ENCODE data around the gene PRDM16.

PRDM16 gene

DNA sequence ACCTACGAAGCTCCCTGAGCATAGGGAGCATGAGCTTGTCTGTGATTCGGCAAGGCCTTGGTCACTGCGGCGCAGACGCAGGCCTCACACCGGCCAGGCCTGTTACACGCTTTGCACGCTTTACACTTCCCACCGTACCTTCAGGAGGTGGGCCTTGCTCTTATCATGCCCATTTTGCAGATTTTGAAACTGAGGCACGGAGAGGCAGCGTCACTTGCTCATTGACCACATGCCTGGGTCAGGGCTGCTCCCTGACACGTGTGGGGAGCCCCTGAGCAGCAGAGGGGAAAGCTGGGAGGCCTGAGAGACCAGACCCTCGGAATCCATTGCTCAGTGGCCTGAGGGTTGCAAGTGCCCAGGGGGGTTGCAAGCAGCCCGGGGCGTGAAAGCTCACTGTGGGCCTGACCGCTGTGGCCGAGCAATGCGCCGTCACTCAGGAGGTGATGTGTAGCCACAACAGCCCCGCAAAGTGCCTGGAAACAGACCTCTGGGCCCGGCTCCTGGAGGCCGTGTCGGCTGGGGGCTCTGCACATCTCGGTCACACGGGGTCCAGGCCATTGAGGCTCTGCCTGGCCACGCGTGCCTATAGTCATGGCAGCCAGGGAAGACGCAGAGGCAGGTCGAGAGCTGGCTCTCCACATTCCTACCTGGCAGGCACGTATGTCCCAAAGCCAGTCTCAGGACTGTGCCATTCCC lies 392.4 kb downstream of the PRDM16 start:
- DNase-seq, result no peak

DNA sequence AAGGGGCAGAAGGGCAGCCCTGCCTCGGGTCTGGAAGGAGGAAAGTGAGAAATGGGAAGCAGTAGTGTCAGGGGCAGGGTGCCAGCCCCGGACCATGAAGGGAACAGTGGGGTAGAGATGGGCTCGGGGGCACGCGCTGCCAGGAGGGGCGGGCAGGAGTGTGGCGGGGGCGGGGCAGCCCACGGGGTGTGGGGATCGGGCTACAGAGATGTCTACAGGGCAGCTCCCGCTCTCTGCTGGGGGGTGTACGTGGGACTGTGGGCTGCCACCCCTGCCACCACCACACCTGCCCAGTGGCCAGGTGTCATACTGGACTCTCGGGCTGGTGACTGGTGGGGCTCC lies 392.9 kb downstream of the PRDM16 start:
- no peak for DNase-seq

DNA sequence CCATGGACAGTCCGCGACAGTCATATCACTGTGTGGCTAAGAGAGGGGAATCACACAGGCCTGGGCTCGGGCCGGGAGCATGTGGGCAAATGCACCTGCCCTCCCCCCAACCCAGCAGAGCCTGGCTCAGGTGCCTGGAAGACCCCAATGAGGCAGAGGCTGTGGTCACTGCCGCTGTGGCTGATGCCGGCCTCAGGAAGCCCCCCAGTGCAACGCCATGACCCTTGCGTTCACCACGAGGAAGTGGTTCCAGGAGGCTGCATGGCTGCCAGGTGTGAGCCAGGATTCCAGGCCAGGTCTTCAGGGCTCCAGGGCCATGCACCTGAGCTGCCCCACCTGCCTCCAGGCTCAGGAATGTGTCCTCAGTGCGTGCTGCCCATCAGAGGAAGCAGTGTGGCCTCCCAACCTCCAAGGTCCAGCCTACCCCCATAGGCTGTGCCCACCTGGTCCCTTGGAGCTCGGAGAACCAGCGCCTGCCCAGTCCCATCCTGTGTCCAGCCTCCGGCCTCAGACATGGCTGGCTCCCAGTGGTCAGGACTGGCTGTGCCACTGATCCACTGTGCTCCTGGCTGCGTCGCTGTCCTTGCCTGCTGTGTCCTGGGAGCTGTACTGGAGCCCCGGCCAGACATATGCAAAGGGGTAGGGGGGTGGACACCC lies 393.5 kb downstream of the PRDM16 start:
- no peak for DNase-seq

DNA sequence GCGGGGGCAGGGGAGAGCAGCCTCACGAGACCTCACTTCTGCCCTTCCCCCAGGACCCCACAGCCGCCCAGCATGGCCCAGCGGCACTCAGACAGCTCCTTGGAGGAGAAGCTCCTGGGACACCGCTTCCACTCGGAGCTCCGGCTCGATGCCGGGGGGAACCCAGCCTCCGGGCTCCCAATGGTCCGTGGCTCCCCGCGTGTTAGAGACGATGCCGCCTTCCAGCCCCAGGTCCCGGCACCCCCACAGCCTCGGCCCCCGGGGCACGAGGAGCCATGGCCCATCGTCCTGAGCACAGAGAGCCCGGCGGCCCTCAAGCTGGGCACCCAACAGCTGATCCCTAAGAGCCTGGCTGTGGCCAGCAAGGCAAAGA lies 394.0 kb downstream of the PRDM16 start:
- no peak for DNase-seq

DNA sequence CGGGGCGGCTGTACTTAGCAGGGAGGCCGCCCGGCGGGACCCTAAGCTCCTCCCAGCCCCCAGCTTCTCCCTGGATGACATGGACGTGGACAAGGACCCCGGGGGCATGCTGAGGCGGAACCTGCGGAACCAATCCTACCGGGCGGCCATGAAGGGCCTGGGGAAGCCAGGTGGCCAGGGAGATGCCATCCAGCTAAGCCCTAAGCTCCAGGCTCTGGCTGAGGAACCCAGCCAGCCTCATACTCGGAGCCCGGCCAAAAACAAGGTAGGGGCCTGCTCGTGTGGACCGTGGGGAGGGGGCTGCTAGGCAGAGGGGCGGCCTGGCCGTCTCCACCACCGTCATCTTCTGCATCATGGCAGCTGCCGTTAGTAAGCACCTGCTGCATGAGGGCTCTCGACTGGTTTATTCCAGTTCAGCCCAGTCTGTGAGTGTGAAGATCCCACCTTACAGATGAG lies 394.4 kb downstream of the PRDM16 start:
- no peak for DNase-seq

DNA sequence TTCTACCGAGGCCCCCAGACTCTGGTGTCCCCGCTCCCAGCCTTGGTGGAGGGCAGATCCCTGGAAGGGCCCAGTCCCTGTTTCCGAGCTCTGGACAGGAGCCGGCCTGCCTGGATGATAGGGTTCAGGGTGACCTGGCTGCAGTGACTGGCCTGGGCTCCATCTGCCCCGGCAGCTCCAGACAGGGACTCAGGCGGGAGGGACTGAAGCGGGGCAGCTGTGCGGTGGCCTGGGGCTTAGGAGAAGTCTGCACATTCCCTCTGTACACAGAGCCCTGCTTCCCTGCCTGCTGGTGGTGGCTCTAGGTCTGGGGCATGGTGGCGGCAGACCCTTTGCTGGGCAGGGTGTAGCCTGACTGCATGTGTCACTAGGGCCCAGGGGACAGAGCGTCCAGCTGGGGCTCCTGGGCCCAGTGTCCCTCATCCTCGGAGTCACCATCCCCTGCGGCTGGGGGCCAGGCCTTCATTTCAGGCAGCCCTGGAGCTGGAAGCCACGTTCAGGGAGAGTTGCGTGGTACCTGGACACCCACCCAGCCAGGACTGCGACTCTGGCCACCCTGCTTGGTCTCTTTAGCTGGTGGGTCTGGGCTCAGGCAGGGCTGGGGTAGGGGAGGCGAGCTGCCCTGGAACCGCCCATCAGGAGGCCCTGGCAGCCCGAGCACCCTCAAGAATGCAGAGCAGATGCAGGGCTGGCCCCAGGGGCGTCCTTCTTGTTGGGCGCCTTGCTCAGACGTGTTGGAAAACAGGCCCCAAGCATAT lies 395.1 kb downstream of the PRDM16 start:
- DNase-seq, result no peak

DNA sequence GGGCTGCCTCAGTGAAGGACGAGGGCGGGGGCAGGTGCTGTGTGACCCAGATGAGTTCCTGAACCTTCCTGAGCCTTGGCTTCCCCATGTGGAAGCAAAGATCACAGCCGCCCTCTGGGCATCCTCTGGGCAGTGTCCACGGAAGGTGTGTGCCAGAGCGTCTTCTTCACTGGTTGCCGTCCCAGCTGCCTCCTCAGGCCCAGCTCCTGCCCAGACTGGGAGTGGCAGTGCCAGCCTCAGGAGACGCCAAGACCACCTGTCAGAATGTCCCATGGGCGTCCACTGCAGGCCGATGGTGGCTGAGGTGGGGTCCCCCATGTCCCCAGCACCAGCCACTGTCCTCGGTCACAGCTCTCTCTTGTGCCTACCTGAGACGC lies 395.6 kb downstream of the PRDM16 start:
- DNase-seq, result no peak

DNA sequence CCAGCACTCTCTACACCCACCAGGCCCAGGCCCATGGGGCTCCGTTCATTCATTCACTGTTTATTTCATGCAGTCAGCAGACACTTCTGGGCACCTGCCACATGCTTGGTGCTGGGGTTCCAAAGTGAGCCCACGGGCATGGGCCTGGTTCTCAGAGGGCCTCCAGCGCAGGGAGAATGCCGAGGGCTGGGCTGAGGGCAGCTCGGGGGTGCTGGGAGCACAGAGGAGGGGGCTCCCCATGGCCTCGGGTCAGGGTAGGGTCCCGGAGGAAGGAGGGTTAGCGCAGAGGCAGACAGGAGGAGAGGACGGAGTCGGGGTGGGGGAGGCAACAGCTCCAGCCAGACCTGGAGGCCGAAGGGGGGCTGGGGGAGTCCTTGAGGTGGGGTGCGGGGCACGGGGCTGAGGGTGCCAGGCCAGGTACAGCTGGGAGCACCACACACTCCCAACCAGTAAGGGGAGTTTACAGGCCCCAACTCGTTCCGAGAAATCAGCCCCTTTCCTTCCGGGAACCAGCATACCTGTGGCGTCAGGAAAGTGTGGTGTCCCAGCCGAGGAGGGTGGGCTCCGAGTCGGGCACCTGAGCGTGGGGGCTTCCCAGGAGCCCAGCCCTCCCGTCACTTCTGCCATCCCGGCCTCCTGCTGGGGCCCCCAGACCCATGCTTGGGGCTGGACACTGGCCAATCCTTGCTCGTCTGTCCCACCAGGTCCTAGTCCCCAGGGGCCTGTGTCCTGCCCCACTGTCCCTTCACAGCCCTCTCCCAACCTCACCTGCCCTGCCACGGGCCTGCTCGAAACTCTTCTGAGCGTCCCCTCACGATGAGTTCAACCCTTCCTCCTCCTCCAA lies 396.3 kb downstream of the PRDM16 start:
- no peak for DNase-seq

DNA sequence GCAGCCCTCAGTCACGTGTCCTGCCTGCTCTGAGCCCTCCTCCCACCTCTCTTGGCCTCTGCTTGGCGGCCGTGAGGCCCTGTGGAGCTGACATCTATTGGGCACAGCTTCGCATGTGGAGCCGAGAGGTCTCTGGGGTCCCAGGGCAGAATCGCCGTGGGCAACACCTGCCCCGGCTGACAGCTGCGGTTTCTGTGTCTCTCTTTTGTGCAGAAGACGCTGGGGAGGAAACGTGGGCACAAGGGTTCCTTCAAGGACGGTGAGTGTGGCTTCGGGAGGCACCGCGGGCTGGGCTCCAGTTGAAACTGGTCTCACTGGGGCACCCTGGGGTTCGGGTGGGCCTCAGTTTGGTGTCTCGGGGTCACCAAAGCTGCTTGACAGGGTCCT lies 396.9 kb downstream of the PRDM16 start:
- no peak for DNase-seq

DNA sequence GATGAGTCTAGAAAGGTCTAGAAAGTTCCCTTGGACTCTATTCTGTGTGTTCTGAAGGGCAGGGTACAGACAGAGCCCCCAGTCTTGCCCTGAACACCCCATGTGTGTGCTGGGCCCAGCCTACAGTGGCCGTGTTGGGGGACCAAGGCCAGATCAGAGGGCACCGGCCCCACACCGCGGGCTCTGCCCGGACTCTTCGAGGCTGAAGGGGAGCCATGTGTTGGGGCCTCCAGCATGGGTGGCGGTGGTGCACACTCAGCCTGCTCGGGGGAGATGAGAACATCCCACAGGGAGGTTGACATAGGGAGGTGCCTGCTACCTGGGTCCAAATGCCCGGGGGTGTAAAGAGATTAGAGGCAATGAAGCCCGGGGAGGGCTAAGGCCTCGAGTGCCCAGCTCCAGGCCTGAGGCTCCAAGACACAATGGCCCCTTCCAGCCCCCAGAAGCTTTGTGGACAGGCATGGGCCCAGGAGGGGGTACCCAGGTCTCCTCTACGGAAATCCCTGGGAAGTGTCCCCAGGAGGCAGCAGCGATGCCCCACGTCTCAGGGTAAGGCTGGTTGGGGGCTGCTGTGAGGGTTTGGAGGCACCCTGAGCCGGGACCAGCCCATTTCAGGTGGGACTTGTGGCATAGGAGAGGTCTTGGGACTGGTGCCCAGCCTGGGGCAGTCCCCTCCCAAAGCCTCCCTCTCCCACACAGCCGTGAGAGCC lies 397.5 kb downstream of the PRDM16 start:
- DNase-seq, result no peak

DNA sequence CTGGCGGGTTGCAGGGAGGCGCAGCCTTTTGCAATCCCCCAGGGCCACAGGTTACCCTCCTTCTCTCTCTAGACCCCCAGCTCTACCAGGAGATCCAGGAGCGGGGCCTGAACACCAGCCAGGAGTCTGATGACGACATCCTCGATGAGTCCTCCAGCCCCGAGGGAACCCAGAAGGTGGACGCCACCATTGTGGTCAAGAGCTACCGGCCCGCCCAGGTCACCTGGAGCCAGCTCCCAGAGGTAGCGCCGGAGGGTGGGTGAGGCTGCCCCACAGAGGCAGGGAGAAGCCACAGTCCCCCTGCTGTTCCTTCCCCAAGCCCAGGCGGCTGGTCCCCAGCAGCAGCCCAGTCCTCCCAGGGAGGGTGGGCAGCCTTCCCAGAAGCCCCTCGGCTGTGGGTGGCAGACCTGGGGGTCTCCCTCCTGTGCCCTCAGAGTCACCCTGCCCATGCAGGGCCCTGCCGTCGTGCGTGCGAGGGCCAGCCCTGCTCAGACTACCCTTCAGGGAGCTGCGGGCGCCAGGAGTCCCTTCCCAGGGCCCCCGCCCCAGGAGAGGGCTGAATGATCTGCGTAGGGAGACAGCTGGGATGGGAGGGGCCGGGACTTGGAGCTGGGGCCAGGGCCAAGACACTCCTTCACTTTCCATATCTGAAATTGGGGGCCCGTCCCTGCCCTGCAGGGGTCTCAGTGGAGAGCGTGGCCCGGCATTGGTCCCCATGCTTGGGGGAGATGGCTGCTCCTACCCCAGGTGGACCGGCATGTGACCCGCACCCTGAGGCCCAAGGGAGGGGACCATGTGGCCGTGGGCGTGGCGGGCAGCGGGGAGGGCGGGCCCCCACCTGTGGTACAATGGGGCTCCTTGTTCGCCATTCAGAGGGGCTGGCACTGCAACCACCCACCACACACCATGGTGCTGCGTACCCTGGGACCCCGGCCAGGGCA lies 398.4 kb downstream of the PRDM16 start:
- DNase-seq, result no peak

DNA sequence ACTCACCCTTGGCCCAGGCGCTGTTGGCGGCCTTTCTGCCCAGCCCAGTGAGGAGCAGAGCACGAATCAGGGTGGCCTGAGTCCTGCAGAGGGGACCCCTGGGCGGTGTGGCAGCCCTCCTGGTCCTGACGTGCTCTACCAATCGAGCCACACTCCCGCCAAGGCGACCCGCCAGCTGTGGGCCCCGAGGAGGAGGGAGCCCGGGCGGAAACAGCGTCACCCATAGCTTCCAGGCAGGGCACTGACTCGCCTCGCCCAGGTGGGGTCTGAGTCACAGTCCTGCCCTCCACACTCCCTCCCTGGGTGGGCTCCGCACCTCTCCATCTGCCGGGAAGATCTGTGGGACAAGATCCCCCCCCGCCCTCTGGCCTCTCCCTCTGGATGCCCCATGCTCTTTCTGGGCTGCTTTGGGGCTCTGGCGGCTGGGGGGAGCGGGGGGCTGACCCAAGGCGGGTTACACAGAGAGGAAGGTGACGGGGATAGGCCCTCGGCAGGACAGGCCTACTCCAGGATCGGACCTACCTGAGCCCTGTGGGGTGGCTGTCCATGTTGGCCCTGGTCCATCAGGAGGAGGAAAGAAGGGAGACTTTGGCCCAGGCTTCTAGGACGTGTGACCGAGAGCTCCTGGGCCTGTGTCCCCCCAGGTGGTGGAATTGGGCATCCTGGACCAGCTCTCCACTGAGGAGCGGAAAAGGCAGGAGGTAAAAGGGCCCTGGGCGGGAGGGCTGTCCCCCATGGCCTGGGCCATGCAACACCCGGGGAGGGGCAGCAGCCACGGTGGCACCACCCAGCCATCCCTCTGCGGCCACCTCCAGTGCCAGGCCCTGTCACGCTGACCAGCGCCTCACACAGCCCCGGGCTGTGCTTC lies 399.5 kb downstream of the PRDM16 start:
- no peak for DNase-seq

DNA sequence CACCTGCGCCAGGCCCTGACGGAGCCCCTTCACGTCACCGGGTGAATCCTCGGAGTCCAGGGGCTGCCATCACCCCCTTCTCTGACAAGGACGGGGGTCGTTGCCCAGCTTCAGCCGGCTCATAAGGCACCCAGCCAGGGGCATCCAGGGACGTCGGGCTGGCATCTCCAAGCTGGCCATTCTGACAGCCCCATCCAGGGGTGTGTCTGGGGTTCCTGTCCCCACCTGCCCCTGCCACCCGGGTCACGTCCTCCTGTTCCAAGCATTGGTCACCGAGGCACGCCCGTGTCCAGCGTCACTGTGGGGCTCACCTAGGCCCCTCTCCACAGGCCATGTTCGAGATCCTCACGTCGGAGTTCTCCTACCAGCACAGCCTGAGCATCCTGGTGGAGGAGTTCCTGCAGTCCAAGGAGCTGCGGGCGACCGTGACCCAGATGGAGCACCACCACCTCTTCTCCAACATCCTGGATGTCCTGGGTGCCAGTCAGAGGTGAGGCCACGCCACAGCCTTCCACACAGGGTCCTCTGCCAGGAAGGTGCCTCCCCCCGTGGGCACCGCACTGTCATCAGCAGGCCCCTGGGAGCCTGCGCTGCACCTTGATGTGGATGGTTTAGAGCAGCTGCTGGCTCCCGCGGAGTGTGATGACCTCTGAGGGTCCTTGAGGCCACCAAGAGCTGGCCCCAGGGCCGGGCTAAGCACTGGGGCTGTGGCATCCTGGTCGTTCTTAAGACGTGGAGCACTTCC lies 400.3 kb downstream of the PRDM16 start:
- DNase-seq, result no peak

DNA sequence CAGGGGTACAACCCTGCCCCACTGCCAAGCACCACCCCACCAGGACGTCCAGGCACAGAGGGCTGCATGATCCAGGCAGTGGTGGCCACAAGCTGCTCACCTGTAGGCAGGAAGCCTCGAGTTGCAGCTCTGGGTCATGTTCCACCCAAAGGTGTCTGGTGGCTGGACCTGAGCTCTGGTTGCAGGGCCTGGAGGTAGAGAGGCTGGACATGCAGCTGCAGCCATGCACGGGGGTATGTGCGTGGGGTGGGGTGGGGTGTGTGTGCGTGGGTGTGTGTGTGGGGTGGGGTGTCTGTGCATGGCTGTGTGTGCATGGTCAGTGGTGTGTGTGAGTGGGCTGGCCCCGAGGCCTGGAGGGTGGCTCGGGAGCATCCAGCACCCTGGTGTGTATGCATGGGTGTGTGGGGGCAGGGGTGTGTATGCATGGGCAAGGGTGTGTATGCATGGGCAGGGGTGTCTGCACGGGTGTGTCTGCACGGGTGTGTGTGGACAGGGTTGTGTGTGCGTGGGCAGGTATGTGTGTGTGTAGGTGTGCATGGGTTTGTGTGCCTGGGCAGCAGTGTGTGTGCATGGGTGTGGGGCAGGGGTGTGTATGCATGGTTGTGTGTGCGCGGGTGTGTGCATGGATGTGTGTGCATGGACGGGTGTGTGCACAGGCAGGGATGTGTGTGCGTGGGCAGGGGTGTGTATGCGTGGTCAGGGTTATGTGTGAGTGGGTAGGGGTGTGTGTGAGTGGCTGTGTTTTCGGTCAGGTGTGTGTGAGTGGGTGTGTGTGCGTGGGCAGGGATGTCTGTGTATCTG lies 401.0 kb downstream of the PRDM16 start:
- DNase-seq, result no peak

DNA sequence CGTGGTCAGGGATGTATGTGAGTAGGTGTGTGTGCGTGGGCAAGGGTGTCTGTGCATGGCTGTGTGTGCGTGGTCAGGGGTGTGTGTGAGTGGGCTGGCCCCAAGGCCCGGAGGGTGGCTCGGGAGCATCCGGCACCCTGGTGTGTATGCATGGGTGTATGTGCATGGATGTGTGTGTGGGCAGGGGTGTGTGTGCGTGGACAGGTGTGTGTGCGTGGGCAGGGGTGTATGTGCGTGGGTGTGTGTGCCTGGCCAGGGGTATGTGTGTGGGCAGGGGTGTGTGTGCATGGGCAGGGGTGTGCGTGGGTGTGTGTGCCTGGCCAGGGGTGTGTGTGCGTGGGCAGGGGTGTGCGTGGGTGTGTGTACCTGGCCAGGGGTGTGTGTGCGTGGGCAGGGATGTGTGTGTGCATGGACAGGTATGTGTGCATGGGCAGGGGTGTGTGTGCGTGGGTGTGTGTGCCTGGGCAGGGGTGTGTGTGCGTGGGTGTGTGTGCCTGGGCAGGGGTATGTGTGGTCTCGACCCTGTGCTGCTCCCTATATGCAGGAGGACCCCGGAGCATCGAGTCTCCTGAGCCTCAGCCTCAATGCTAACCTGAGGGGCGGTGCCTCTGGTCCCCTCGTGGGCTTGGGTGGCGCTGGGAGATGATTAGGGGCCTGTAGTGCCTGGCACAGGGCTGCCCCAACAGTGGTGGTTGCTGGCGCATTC lies 401.8 kb downstream of the PRDM16 start:
- no peak for DNase-seq

DNA sequence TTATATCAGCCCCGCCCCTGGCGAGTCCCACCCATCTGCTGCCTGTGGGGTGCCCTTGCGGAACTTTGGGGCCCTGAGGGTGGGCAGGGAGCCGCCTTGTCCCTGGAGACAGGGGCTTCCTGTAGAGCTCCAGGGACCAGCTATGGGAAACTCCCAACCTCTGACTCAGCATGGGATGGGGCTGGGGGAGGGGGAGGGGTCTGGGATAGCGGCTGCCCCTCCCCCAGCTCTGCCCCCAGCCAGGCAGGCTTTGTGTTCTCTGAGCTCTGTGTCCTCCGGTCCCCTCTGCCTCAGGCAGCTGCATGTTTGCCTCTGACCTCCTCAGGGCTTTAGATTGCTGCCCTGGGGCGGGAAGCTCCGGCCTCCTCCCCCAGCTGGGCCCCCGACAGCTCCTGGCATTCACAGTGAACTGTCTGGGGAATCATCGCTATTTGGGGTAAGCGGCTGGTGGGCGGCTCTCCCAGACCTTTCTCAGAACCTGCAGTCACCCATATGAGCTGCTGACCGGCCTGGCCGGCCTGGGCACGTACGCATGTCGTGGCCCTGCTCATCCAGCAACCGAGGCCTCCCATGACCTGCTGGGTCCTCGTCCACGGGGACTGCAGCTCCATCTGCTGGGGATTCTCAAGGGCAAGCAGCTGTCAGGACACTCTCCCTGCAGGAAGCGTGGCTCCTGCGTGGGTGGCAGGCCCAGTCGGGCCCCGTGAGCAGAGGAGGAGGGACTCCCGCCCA lies 402.5 kb downstream of the PRDM16 start:
- no peak for DNase-seq

DNA sequence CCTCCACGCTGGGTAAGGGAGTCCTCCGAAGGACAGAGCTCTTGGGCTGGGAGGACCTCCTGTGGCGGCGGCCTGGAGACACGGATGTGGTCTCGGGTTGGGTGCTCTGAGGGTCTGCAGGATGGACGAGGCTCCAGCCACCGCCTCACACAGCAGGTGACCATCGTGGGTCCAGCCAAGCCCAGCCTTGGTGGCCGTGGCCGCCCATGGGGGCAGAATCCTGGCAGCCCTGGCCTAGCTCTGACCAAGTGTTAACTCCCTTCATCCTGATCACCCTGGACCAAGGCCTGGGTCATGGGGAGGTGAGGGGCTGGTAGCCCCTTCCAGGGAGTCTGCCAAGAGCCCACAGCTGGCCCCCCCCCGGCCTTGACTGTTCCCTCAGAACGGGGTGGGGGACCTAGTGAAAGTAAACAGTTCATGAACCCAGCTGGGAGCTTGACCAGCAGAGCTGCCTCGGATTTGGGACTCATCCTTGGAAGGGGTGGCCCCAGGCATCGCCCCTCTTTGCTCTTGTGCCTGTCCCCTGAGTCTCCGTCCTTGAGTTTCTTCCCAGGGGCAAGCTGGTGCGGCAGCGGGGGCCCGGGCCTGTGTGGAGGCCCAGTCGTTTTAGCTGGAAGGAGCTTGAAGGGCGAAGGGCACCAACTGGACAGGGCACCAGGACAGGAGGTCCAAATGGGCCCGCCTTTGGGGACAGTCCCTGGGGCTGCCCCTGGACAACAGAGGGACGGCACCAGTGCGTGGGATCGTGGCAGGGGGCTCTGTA lies 403.3 kb downstream of the PRDM16 start:
- no peak for DNase-seq

Data from NK-92 treated with Interleukin-12 subunit alpha and Interleukin-12 subunit beta, amount 100 ng/mL, for 24 hours (cell line).